Measurements from ENCODE around the gene MAPKAP1. TPM values are rescaled to one million over a fixed set of nuclear protein-coding genes. Genes with fewer than 3 reads are reported as not detected.
A peak's percentile ranks its signal among the peaks of the same experiment; 100 is the strongest.

Gene MAPKAP1
- total and polyA plus RNA-seq, 2 of the 13 experiments (the other 11 are each of a cell fraction or from before 2014, with no cell fraction given): 45.0 to 64.3 TPM

DNA sequence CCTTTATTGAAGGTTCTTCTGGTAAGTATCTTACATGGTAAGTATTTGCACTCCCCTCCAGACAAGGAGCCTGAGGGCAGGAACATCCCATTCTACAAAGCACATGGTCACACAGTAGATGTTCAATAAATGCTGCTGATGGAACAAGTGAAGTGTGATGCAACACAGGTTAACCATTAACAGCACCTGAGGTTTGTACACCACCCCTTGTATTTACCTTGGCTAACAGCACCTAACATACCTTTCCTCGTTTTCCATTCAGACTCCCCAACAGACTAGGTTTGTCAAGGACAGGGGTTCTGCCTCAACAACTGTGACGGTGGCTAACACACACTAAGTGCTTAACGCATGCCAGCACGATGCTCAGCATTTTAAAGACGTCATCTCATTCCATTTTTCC lies 213.6 kb downstream of the MAPKAP1 start (continued):
- 0 out of 2 replicates have a peak, but pooled peaks have one; percentile 60 for TF ChIP-seq ZKSCAN1 (IDR thresholded peaks at IDR 0.05; ENCODE audit: low read length)
- TF ChIP-seq SALL1 (CRISPR knock-in tag; IDR thresholded peaks at IDR 0.05): peak; percentile 57
- TF ChIP-seq, protein P1, sequence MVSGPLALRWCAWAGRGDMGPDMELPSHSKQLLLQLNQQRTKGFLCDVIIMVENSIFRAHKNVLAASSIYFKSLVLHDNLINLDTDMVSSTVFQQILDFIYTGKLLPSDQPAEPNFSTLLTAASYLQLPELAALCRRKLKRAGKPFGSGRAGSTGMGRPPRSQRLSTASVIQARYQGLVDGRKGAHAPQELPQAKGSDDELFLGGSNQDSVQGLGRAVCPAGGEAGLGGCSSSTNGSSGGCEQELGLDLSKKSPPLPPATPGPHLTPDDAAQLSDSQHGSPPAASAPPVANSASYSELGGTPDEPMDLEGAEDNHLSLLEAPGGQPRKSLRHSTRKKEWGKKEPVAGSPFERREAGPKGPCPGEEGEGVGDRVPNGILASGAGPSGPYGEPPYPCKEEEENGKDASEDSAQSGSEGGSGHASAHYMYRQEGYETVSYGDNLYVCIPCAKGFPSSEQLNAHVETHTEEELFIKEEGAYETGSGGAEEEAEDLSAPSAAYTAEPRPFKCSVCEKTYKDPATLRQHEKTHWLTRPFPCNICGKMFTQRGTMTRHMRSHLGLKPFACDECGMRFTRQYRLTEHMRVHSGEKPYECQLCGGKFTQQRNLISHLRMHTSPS (CRISPR knock-in tag; IDR thresholded peaks at IDR 0.05; ENCODE audit: low read depth): no peak
- TF ChIP-seq HOXA3 (CRISPR knock-in tag; IDR thresholded peaks at IDR 0.05): peak; percentile 51; the same call in 1 of the 2 replicates
- TF ChIP-seq, protein P2, sequence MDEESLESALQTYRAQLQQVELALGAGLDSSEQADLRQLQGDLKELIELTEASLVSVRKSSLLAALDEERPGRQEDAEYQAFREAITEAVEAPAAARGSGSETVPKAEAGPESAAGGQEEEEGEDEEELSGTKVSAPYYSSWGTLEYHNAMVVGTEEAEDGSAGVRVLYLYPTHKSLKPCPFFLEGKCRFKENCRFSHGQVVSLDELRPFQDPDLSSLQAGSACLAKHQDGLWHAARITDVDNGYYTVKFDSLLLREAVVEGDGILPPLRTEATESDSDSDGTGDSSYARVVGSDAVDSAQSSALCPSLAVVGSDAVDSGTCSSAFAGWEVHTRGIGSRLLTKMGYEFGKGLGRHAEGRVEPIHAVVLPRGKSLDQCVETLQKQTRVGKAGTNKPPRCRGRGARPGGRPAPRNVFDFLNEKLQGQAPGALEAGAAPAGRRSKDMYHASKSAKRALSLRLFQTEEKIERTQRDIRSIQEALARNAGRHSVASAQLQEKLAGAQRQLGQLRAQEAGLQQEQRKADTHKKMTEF (CRISPR knock-in tag; IDR thresholded peaks at IDR 0.05): peak; percentile 40; the same call in 1 of the 2 replicates
- TF ChIP-seq, protein P3, sequence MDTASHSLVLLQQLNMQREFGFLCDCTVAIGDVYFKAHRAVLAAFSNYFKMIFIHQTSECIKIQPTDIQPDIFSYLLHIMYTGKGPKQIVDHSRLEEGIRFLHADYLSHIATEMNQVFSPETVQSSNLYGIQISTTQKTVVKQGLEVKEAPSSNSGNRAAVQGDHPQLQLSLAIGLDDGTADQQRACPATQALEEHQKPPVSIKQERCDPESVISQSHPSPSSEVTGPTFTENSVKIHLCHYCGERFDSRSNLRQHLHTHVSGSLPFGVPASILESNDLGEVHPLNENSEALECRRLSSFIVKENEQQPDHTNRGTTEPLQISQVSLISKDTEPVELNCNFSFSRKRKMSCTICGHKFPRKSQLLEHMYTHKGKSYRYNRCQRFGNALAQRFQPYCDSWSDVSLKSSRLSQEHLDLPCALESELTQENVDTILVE (CRISPR knock-in tag; IDR thresholded peaks at IDR 0.05): 0 out of 2 replicates have a peak, but pooled peaks have one; percentile 17
- TF ChIP-seq ZNF761 (CRISPR knock-in tag; conservative IDR thresholded peaks at IDR 0.05): no peak
- peak; percentile 49 for TF ChIP-seq TARDBP (CRISPR knock-in tag; IDR thresholded peaks at IDR 0.05)
- peak; percentile 52; the same call in 1 of the 2 replicates for TF ChIP-seq ZBTB7B (CRISPR knock-in tag; IDR thresholded peaks at IDR 0.05)
- TF ChIP-seq ZNF781 (CRISPR knock-in tag; IDR thresholded peaks at IDR 0.05; ENCODE audit: borderline replicate concordance, not compliant biosample characterization): no peak
- TF ChIP-seq CEBPG (CRISPR knock-in tag; IDR thresholded peaks at IDR 0.05): peak; percentile 99
- TF ChIP-seq, protein P4, sequence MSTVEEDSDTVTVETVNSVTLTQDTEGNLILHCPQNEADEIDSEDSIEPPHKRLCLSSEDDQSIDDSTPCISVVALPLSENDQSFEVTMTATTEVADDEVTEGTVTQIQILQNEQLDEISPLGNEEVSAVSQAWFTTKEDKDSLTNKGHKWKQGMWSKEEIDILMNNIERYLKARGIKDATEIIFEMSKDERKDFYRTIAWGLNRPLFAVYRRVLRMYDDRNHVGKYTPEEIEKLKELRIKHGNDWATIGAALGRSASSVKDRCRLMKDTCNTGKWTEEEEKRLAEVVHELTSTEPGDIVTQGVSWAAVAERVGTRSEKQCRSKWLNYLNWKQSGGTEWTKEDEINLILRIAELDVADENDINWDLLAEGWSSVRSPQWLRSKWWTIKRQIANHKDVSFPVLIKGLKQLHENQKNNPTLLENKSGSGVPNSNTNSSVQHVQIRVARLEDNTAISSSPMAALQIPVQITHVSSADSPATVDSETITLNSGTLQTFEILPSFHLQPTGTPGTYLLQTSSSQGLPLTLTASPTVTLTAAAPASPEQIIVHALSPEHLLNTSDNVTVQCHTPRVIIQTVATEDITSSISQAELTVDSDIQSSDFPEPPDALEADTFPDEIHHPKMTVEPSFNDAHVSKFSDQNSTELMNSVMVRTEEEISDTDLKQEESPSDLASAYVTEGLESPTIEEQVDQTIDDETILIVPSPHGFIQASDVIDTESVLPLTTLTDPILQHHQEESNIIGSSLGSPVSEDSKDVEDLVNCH (CRISPR knock-in tag; IDR thresholded peaks at IDR 0.05): no peak
- TF ChIP-seq ZNF562 (CRISPR knock-in tag; IDR thresholded peaks at IDR 0.05; ENCODE audit: borderline replicate concordance): no peak
- 0 out of 2 replicates have a peak, but pooled peaks have one; percentile 42 for TF ChIP-seq THAP11 (CRISPR knock-in tag; IDR thresholded peaks at IDR 0.05)
- no peak for TF ChIP-seq BRCA1 (CRISPR knock-in tag; IDR thresholded peaks at IDR 0.05)
- TF ChIP-seq HHEX (CRISPR knock-in tag; IDR thresholded peaks at IDR 0.05): peak; percentile 56; the same call in 1 of the 2 replicates
- 0 out of 2 replicates have a peak, but pooled peaks have one; percentile 35 for TF ChIP-seq ZNF556 (CRISPR knock-in tag; IDR thresholded peaks at IDR 0.05; ENCODE audit: borderline replicate concordance)
- TF ChIP-seq, protein P5, sequence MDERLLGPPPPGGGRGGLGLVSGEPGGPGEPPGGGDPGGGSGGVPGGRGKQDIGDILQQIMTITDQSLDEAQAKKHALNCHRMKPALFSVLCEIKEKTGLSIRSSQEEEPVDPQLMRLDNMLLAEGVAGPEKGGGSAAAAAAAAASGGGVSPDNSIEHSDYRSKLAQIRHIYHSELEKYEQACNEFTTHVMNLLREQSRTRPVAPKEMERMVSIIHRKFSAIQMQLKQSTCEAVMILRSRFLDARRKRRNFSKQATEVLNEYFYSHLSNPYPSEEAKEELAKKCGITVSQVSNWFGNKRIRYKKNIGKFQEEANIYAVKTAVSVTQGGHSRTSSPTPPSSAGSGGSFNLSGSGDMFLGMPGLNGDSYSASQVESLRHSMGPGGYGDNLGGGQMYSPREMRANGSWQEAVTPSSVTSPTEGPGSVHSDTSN (CRISPR knock-in tag; IDR thresholded peaks at IDR 0.05): peak; percentile 58; the same call in 1 of the 2 replicates
- peak; percentile 95 for TF ChIP-seq ZEB1 (IDR thresholded peaks at IDR 0.05; ENCODE audit: insufficient replicate concordance, low read depth)
- TF ChIP-seq, protein P6, sequence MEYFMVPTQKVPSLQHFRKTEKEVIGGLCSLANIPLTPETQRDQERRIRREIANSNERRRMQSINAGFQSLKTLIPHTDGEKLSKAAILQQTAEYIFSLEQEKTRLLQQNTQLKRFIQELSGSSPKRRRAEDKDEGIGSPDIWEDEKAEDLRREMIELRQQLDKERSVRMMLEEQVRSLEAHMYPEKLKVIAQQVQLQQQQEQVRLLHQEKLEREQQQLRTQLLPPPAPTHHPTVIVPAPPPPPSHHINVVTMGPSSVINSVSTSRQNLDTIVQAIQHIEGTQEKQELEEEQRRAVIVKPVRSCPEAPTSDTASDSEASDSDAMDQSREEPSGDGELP (IDR thresholded peaks at IDR 0.05; ENCODE audit: borderline replicate concordance, low read depth): 0 out of 2 replicates have a peak, but pooled peaks have one; percentile 34

Measured in HepG2 (cell line).